ENCODE data around the gene ERICH4. TPM values are rescaled to one million over a fixed set of nuclear protein-coding genes. Genes with fewer than 3 reads are reported as not detected.

The ERICH4 gene
- total and polyA plus RNA-seq, 2 of the 13 experiments (the other 11 are each of a cell fraction or from before 2014, with no cell fraction given) = 0.40 to 0.64 TPM

GRCh38 chr19:41397086-41398049 is 45.6 kb upstream of the ERICH4 start, which contains the start of the genes BCKDHA and EXOSC5 (continued):
- TF ChIP-seq HMG20B (CRISPR knock-in tag; conservative IDR thresholded peaks at IDR 0.05) = no peak
- 0 out of 2 replicates have a peak, but pooled peaks have one; percentile 47 for TF ChIP-seq ZHX1 (CRISPR knock-in tag; IDR thresholded peaks at IDR 0.05; ENCODE audit: low read depth)
- TF ChIP-seq NR2F1 (CRISPR knock-in tag; IDR thresholded peaks at IDR 0.05) = no peak
- no peak for TF ChIP-seq CCAR2 (optimal IDR thresholded peaks at IDR 0.05; ENCODE audit: low read depth, low read length)
- TF ChIP-seq SIN3A (IDR thresholded peaks at IDR 0.05; ENCODE audit: borderline replicate concordance, low read depth, low read length) = peak; percentile 99
- TF ChIP-seq ZNF530 (CRISPR knock-in tag; IDR thresholded peaks at IDR 0.05; ENCODE audit: low read depth) = no peak
- TF ChIP-seq TOPORS (CRISPR knock-in tag; IDR thresholded peaks at IDR 0.05) = no peak
- TF ChIP-seq TGIF2 (CRISPR knock-in tag; IDR thresholded peaks at IDR 0.05) = peak; percentile 100
- no peak for TF ChIP-seq ZIK1 (CRISPR knock-in tag; IDR thresholded peaks at IDR 0.05; ENCODE audit: borderline replicate concordance, low read depth)
- TF ChIP-seq ZMAT3 (CRISPR knock-in tag; conservative IDR thresholded peaks at IDR 0.05) = peak; percentile 79; the same call in 1 of the 2 replicates
- peak; percentile 90 for TF ChIP-seq PITX1 (CRISPR knock-in tag; IDR thresholded peaks at IDR 0.05)
- TF ChIP-seq ZNF256 (CRISPR knock-in tag; conservative IDR thresholded peaks at IDR 0.05) = no peak; the same call in 1 of the 2 replicates
- TF ChIP-seq ZNF251 (CRISPR knock-in tag; IDR thresholded peaks at IDR 0.05) = no peak
- TF ChIP-seq ZGPAT (CRISPR knock-in tag; IDR thresholded peaks at IDR 0.05) = peak; percentile 85
- no peak for TF ChIP-seq ZNF432 (CRISPR knock-in tag; IDR thresholded peaks at IDR 0.05; ENCODE audit: borderline replicate concordance)
- no peak; the same call in 1 of the 2 replicates for TF ChIP-seq STAG1 (CRISPR knock-in tag; IDR thresholded peaks at IDR 0.05)
- TF ChIP-seq SALL1 (CRISPR knock-in tag; IDR thresholded peaks at IDR 0.05) = peak; percentile 80
- TF ChIP-seq SMARCC2 (IDR thresholded peaks at IDR 0.05) = no peak
- TF ChIP-seq, protein P1, sequence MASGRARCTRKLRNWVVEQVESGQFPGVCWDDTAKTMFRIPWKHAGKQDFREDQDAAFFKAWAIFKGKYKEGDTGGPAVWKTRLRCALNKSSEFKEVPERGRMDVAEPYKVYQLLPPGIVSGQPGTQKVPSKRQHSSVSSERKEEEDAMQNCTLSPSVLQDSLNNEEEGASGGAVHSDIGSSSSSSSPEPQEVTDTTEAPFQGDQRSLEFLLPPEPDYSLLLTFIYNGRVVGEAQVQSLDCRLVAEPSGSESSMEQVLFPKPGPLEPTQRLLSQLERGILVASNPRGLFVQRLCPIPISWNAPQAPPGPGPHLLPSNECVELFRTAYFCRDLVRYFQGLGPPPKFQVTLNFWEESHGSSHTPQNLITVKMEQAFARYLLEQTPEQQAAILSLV (CRISPR knock-in tag; IDR thresholded peaks at IDR 0.05; ENCODE audit: borderline replicate concordance) = peak; percentile 81; the same call in 1 of the 2 replicates
- TF ChIP-seq ZNF335 (CRISPR knock-in tag; IDR thresholded peaks at IDR 0.05) = peak; percentile 100
- peak; percentile 52; the same call in 1 of the 2 replicates for TF ChIP-seq HOXA5 (CRISPR knock-in tag; IDR thresholded peaks at IDR 0.05)
- TF ChIP-seq ZNF749 (CRISPR knock-in tag; IDR thresholded peaks at IDR 0.05; ENCODE audit: borderline replicate concordance) = no peak
- TF ChIP-seq HIVEP1 (CRISPR knock-in tag; IDR thresholded peaks at IDR 0.05) = no peak; the same call in 1 of the 2 replicates
- TF ChIP-seq ZNF75D (CRISPR knock-in tag; IDR thresholded peaks at IDR 0.05; ENCODE audit: borderline replicate concordance) = no peak
- TF ChIP-seq ELF4 (CRISPR knock-in tag; IDR thresholded peaks at IDR 0.05; ENCODE audit: borderline replicate concordance) = peak; percentile 23; the same call in 1 of the 2 replicates

Measured in HepG2 (cell line).